IMR-90 (cell line): ENCODE results near the gene DPH6. TPM values are rescaled to one million over a fixed set of nuclear protein-coding genes. Genes with fewer than 3 reads are reported as not detected.

Experiments
- ATAC-seq: fragments of 200-7000 bp; cut with Tn5 transposase; 2 replicates; pipeline ENCODE4 v1.9.1; 2020; ENCODE audit warnings: low read depth, mild to moderate bottlenecking, moderate library complexity
- BruUV-seq: library from RNA; stranded (reverse); fragments of 400-500 nt; replicated peaks from 2 replicates; lab custom pipeline; 2021; lab: Mats Ljungman, UMichigan
- CTCF ChIA-PET: fragments of 300-600 bp; formaldehyde crosslinking; extraction: SDS; loops from one replicate; lab custom pipeline; 2021; ENCODE audit warnings: antibody characterized with exemption; lab: Yijun Ruan, JAX
- POLR2A ChIA-PET: fragments of 300-600 bp; sonication (Branson Sonifier 250); formaldehyde crosslinking; loops from one replicate; lab custom pipeline; 2022; ENCODE audit warnings: antibody characterized with exemption; ENCODE audit not compliant: unreplicated experiment; lab: Charles Lee
- DNase-seq: peaks from one replicate; pipeline ENCODE4 v3.0.0; 2013
- H2AFZ ChIP-seq: replicated peaks from 2 replicates; pipeline ENCODE3; 2013; ENCODE audit warnings: low read length, mild to moderate bottlenecking; ENCODE audit not compliant: poor library complexity
- H2AK5ac ChIP-seq: 2 replicates; pipeline ENCODE4 v1.6.1; 2013; ENCODE audit warnings: low read depth, low read length, inconsistent platforms
- H2AK9ac ChIP-seq: replicated peaks from 2 replicates; pipeline ENCODE3; 2013; ENCODE audit warnings: mild to moderate bottlenecking, low read depth, low read length, moderate library complexity; ENCODE audit not compliant: poor library complexity
- H2BK120ac ChIP-seq: 2 replicates; pipeline ENCODE4 v1.6.1; 2013; ENCODE audit warnings: low read depth, low read length, inconsistent platforms
- H2BK15ac ChIP-seq: 3 replicates; pipeline ENCODE4 v1.6.1; 2013; ENCODE audit warnings: low read depth, low read length, inconsistent platforms
- H2BK20ac ChIP-seq: 2 replicates; pipeline ENCODE4 v1.6.1; 2013; ENCODE audit warnings: low read depth, mild to moderate bottlenecking, inconsistent platforms, low read length, moderate library complexity
- H2BK5ac ChIP-seq: 2 replicates; pipeline ENCODE4 v1.6.1; 2013; ENCODE audit warnings: mild to moderate bottlenecking, low read depth, low read length, inconsistent platforms; ENCODE audit not compliant: poor library complexity, severe bottlenecking
- H3K14ac ChIP-seq: replicated peaks from 2 replicates; pipeline ENCODE4 v1.6.1; 2013; ENCODE audit warnings: low read depth, low read length, inconsistent platforms
- H3K18ac ChIP-seq: 2 replicates; pipeline ENCODE4 v1.6.1; 2013; ENCODE audit warnings: low read depth, low read length, control low read depth
- H3K23ac ChIP-seq: 2 replicates; pipeline ENCODE4 v1.6.1; 2013; ENCODE audit warnings: low read depth, low read length, inconsistent platforms
- H3K27ac ChIP-seq: 2 replicates; pipeline ENCODE4 v1.5.1; 2013; ENCODE audit warnings: mild to moderate bottlenecking, control low read depth, low read length; ENCODE audit not compliant: insufficient read depth
- H3K27me3 ChIP-seq: 2 replicates; pipeline ENCODE4 v1.6.1; 2013; ENCODE audit warnings: low read length; ENCODE audit not compliant: control insufficient read depth, insufficient read depth
- H3K36me3 ChIP-seq: 2 replicates; pipeline ENCODE4 v1.6.1; 2013; ENCODE audit warnings: low read length, mixed read lengths; ENCODE audit not compliant: control insufficient read depth, insufficient read depth
- H3K4ac ChIP-seq: 2 replicates; pipeline ENCODE4 v1.6.1; 2013; ENCODE audit warnings: low read depth, low read length, inconsistent platforms
- H3K4me1 ChIP-seq: 2 replicates; pipeline ENCODE4 v1.6.1; 2013; ENCODE audit warnings: low read length, mixed read lengths; ENCODE audit not compliant: control insufficient read depth, insufficient read depth
- H3K4me2 ChIP-seq: 2 replicates; pipeline ENCODE4 v1.6.1; 2013; ENCODE audit warnings: low read depth, mild to moderate bottlenecking, control low read depth, low read length, moderate library complexity
- H3K4me3 ChIP-seq: 2 replicates; pipeline ENCODE4 v1.5.1; 2013; ENCODE audit warnings: low read depth, mild to moderate bottlenecking, control low read depth, low read length, moderate library complexity; ENCODE audit not compliant: insufficient read depth
- H3K56ac ChIP-seq: 2 replicates; pipeline ENCODE4 v1.6.1; 2013; ENCODE audit warnings: low read length, inconsistent platforms; ENCODE audit not compliant: insufficient read depth; ENCODE audit errors: extremely low read depth
- H3K79me1 ChIP-seq, 2 experiments: 2 replicates each; pipeline ENCODE4 v1.6.1; 2013; ENCODE audit warnings: low read length in 2 of 2, inconsistent platforms in 1 of 2, low read depth in 1 of 2
- H3K9ac ChIP-seq: 2 replicates; pipeline ENCODE4 v1.6.1; 2013; ENCODE audit warnings: low read depth, low read length, control low read depth
- H3K9me1 ChIP-seq: 2 replicates; pipeline ENCODE4 v1.6.1; 2013; ENCODE audit warnings: low read length, inconsistent platforms; ENCODE audit not compliant: insufficient read depth
- H3K9me3 ChIP-seq: 2 replicates; pipeline ENCODE4 v1.6.1; 2013; ENCODE audit warnings: low read length; ENCODE audit not compliant: control insufficient read depth, insufficient read depth
- H4K20me1 ChIP-seq: 2 replicates; pipeline ENCODE4 v1.6.1; 2013; ENCODE audit warnings: low read length, inconsistent platforms; ENCODE audit not compliant: insufficient read depth
- H4K5ac ChIP-seq: 2 replicates; pipeline ENCODE4 v1.6.1; 2013; ENCODE audit warnings: mild to moderate bottlenecking, low read depth, low read length, control low read depth
- H4K8ac ChIP-seq, 2 experiments: 2 replicates each; pipeline ENCODE4 v1.6.1; 2013; ENCODE audit warnings: low read depth in 2 of 2, low read length in 2 of 2, control low read depth in 1 of 2, inconsistent platforms in 1 of 2
- H4K91ac ChIP-seq: 2 replicates; pipeline ENCODE4 v1.6.1; 2013; ENCODE audit warnings: low read depth, low read length, inconsistent platforms; ENCODE audit not compliant: insufficient read depth
- CEBPB ChIP-seq: IDR thresholded peaks from 2 replicates; pipeline ENCODE4 v1.6.1; 2012; ENCODE audit warnings: low read depth, low read length, improper control_type of control experiment
- CHD1 ChIP-seq: IDR thresholded peaks from 2 replicates; pipeline ENCODE4 v1.6.1; 2012; ENCODE audit warnings: low read depth, low read length, improper control_type of control experiment
- CTCF ChIP-seq: conservative IDR thresholded peaks from 2 replicates; pipeline ENCODE4 v1.5.1; 2012; ENCODE audit warnings: mild to moderate bottlenecking, low read depth, low read length, improper control_type of control experiment
- FOS ChIP-seq: fragments of 150-350 bp; IDR thresholded peaks from 2 replicates; pipeline ENCODE4 v1.6.1; 2016; ENCODE audit warnings: low read depth, low read length
- MAZ ChIP-seq: IDR thresholded peaks from 2 replicates; pipeline ENCODE4 v1.6.1; 2012; ENCODE audit warnings: low read depth, mild to moderate bottlenecking, low read length, improper control_type of control experiment, moderate library complexity, borderline replicate concordance
- MXI1 ChIP-seq: IDR thresholded peaks from 2 replicates; pipeline ENCODE4 v1.6.1; 2012; ENCODE audit warnings: low read depth, mild to moderate bottlenecking, low read length, moderate library complexity, borderline replicate concordance
- NFE2L2 ChIP-seq: fragments of 150-350 bp; IDR thresholded peaks from 2 replicates; pipeline ENCODE4 v1.6.1; 2016; ENCODE audit warnings: low read depth, mild to moderate bottlenecking, low read length
- RAD21 ChIP-seq: IDR thresholded peaks from 2 replicates; pipeline ENCODE4 v1.6.1; 2012; ENCODE audit warnings: low read length, improper control_type of control experiment
- RCOR1 ChIP-seq: IDR thresholded peaks from 2 replicates; pipeline ENCODE4 v1.6.1; 2012; ENCODE audit warnings: mild to moderate bottlenecking, low read length, improper control_type of control experiment; ENCODE audit not compliant: insufficient replicate concordance
- RFX5 ChIP-seq: IDR thresholded peaks from 2 replicates; pipeline ENCODE4 v1.8.0; 2012; ENCODE audit warnings: low read depth, mild to moderate bottlenecking, low read length, moderate library complexity
- SMC3 ChIP-seq: fragments of 150-350 bp; IDR thresholded peaks from 2 replicates; pipeline ENCODE4 v1.6.1; 2016; ENCODE audit warnings: low read depth, mild to moderate bottlenecking, antibody characterized with exemption, low read length, moderate library complexity
- whole genome bisulfite sequencing, 2 experiments: methylation state at CpG; one replicate each; pipeline versions ENCODE4 v1.1.5 to v1.1.7; 2013; ENCODE audit warnings: missing lambda C conversion rate in 2 of 2; ENCODE audit not compliant: insufficient read length in 1 of 2; ENCODE audit errors: extremely low coverage in 2 of 2; 5-methylcytosine and 5-hydroxymethylcytosine counted together
- dilution Hi-C: fragments of 300-500 bp; cut with HindIII; formaldehyde crosslinking; loops from one replicate; pipeline ENCODE4 v1.14.3; 2018; ENCODE audit warnings: low sequenced_read_pairs; ENCODE audit not compliant: unreplicated experiment
- in situ Hi-C: fragments of 300-500 bp; cut with MboI; formaldehyde crosslinking; loops from 3 replicates; pipeline ENCODE4 v1.14.3; 2019; ENCODE audit warnings: low sequenced_read_pairs, inconsistent platforms, mixed read lengths
- intact Hi-C: fragments of 100-400 bp; cut with micrococcal nuclease; formaldehyde crosslinking; loops from 2 replicates; pipeline ENCODE4 v1.10.0; 2022
- polyA plus RNA-seq, 3 experiments: library from polyadenylated mRNA; depleted of rRNA; stranded (reverse); fragments of >200 nt; gene quantifications; 2 replicates each; pipeline ENCODE4 v1.2.3, GENCODE V29; 2012; ENCODE audit warnings: low replicate concordance in 1 of 3
- total RNA-seq: library from RNA; depleted of rRNA; stranded (reverse); fragments of >200 nt; gene quantifications from 2 replicates; pipeline ENCODE4 v1.2.3, GENCODE V29; 2012
- TF ChIP-seq, protein P1 (sequence below): fragments of 150-350 bp; IDR thresholded peaks from 2 replicates; pipeline ENCODE4 v1.6.1; 2017; ENCODE audit warnings: mild to moderate bottlenecking, antibody characterized with exemption, low read length, low read depth
- TF ChIP-seq, protein P2 (sequence below): fragments of 150-350 bp; IDR thresholded peaks from 2 replicates; pipeline ENCODE4 v1.6.1; 2016; ENCODE audit warnings: low read depth, mild to moderate bottlenecking, low read length, moderate library complexity, borderline replicate concordance

The DPH6 gene
- total and polyA plus RNA-seq, 2 of the 4 experiments (the other 2 are of a cell fraction), result 6.1 to 8.1 TPM

GRCh38 chr15:35477312-35478262 is 68.4 kb downstream of the DPH6 start:
- Histone ChIP-seq H3K4me1 (peaks cover 2% of the 10 kb centered on the region), H3K4me2 (no peak overlapping the region), H4K20me1 (no peaks in the 10 kb centered on the region), H3K79me1 (no peaks in the 10 kb centered on the region), H2AK5ac (no peak overlapping the region), H2BK5ac (no peak overlapping the region), H4K8ac (no peak overlapping the region), H3K27me3 (no peaks in the 10 kb centered on the region), H3K23ac (no peak overlapping the region), H2AFZ (no peak overlapping the region), H3K9me1 (no peaks in the 10 kb centered on the region), H3K56ac (no peak overlapping the region), H3K14ac (no peak overlapping the region; the same call in 1 of the 2 replicates), H3K36me3 (no peaks in the 10 kb centered on the region), H3K18ac (no peak overlapping the region), H3K9ac (no peak overlapping the region), H2BK15ac (no peak overlapping the region), H3K27ac (no peak overlapping the region), H2BK120ac (no peak overlapping the region), H3K4me3 (no peak overlapping the region), H2AK9ac (no peak overlapping the region), H4K91ac (no peak overlapping the region), H4K5ac (no peak overlapping the region), H3K9me3 (no peaks in the 10 kb centered on the region), H3K4ac (0 out of 2 replicates have a peak overlapping the region, but pooled peaks have one; percentile 29), H2BK20ac (no peak overlapping the region)
- ATAC-seq, result no peak; the same call in 1 of the 2 replicates
- no TSS peak for BruUV-seq
- POLR2A ChIA-PET, result no interaction called here
- no CpG with 5 or more reads among the region's 4 CpGs for WGBS, 2 experiments
- TF ChIP-seq, protein P1, sequence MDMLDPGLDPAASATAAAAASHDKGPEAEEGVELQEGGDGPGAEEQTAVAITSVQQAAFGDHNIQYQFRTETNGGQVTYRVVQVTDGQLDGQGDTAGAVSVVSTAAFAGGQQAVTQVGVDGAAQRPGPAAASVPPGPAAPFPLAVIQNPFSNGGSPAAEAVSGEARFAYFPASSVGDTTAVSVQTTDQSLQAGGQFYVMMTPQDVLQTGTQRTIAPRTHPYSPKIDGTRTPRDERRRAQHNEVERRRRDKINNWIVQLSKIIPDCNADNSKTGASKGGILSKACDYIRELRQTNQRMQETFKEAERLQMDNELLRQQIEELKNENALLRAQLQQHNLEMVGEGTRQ, result no peak
- TF ChIP-seq CEBPB (no peak), RAD21 (no peak), SMC3 (no peak), NFE2L2 (no peak), CHD1 (no peak), MXI1 (no peak), RFX5 (no peak), RCOR1 (no peak), MAZ (no peak), FOS (no peak), CTCF (no peak)
- TF ChIP-seq, protein P2, sequence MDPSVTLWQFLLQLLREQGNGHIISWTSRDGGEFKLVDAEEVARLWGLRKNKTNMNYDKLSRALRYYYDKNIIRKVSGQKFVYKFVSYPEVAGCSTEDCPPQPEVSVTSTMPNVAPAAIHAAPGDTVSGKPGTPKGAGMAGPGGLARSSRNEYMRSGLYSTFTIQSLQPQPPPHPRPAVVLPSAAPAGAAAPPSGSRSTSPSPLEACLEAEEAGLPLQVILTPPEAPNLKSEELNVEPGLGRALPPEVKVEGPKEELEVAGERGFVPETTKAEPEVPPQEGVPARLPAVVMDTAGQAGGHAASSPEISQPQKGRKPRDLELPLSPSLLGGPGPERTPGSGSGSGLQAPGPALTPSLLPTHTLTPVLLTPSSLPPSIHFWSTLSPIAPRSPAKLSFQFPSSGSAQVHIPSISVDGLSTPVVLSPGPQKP, result no peak
- in situ Hi-C loops, result no loop called here
- CTCF ChIA-PET, result interaction anchor here (0.6 kb wide), 1 partner anchor 342 kb away, joined by 3 read pairs; no protein-coding TSS in a partner anchor
- dilution Hi-C loops, result no loop called here
- DNase-seq, result no peak
- intact Hi-C loops, result no loop called here
